Mesothelial cell of epicardium (in vitro differentiated cells): ENCODE measurements around the gene SLC49A3. TPM values are rescaled to one million over a fixed set of nuclear protein-coding genes. Genes with fewer than 3 reads are reported as not detected.
"Not testable (repeated sequence)": the region's sequence is repeated elsewhere in the genome, so short reads cannot be mapped to it uniquely, and the experiment has no call there.

ENCODE experiments used
- DNase-seq, 2 experiments: peaks; one replicate each; pipeline ENCODE4 v3.0.0; 2021; ENCODE audit warnings: low spot score in 2 of 2; ENCODE audit not compliant: unreplicated experiment in 2 of 2
- H3K27ac Mint-ChIP-seq: 2 replicates; pipeline ENCODE4 v1.8.0; 2021; ENCODE audit warnings: mixed read lengths
- H3K27me3 Mint-ChIP-seq: 2 replicates; pipeline ENCODE4 v1.8.0; 2021; ENCODE audit warnings: low read depth, mixed read lengths
- H3K36me3 Mint-ChIP-seq: 2 replicates; pipeline ENCODE4 v1.8.0; 2021; ENCODE audit warnings: mixed read lengths
- H3K4me1 Mint-ChIP-seq: 2 replicates; pipeline ENCODE4 v1.8.0; 2021; ENCODE audit warnings: mixed read lengths
- H3K4me3 Mint-ChIP-seq: 2 replicates; pipeline ENCODE4 v1.8.0; 2021; ENCODE audit warnings: mild to moderate bottlenecking, moderate library complexity, mixed read lengths
- H3K9me3 Mint-ChIP-seq: 2 replicates; pipeline ENCODE4 v1.8.0; 2021; ENCODE audit warnings: mixed read lengths
- CTCF ChIP-seq: fragments of 200-600 bp; sonication (generic); IDR thresholded peaks from one replicate; pipeline ENCODE4 v1.5.0; 2021; ENCODE audit warnings: antibody characterized with exemption; ENCODE audit not compliant: unreplicated experiment
- total RNA-seq: library from RNA; stranded (reverse); gene quantifications from 3 replicates; pipeline ENCODE4 v1.2.1, GENCODE V29; 2021

The SLC49A3 gene
- 10.5 to 13.4 TPM (median 11.6 TPM) in 3 replicates for total RNA-seq

- no peaks in the 10 kb centered on the region for H3K27me3 Mint-ChIP-seq
- H3K4me3 Mint-ChIP-seq: peak within 1 kb of the TSS; percentile 44
- no peak for DNase-seq
- no peaks in the 10 kb centered on the region for H3K36me3 Mint-ChIP-seq
- no peak within 1 kb of the TSS for H3K27ac Mint-ChIP-seq
- peaks cover 30% of the 10 kb centered on the region for H3K4me1 Mint-ChIP-seq
- TF ChIP-seq CTCF: no peak
- H3K9me3 Mint-ChIP-seq: no peaks in the 10 kb centered on the region
Observed at GRCh38 chr4:688854-689681, at the start of gene SLC49A3. SLC49A3 (minus strand) TSS chr4:689151; CDS start chr4:689127, 24 bp downstream.

DNA sequence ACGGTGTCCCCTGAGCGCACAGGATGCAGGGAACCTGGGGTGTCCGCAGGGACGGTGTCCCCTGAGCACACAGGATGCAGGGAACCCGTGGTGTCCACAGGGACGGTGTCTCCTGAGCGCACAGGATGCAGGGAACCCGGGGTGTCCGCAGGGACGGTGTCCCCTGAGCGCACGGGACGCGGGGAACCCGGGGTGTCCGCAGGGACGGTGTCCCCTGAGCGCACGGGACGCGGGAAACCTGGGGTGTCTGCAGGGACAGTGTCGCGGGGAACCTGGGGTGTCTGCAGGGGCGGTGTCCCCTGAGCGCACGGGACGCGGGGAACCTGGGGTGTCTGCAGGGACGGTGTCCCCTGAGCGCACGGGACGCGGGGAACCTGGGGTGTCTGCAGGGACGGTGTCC is 47.6 kb upstream of the SLC49A3 start:
- H3K9me3 Mint-ChIP-seq, DNase-seq, H3K4me3 Mint-ChIP-seq, H3K27ac Mint-ChIP-seq, H3K27me3 Mint-ChIP-seq, H3K4me1 Mint-ChIP-seq: not testable (repeated sequence)
- H3K36me3 Mint-ChIP-seq: peaks cover 33% of the 10 kb centered on the region

DNA sequence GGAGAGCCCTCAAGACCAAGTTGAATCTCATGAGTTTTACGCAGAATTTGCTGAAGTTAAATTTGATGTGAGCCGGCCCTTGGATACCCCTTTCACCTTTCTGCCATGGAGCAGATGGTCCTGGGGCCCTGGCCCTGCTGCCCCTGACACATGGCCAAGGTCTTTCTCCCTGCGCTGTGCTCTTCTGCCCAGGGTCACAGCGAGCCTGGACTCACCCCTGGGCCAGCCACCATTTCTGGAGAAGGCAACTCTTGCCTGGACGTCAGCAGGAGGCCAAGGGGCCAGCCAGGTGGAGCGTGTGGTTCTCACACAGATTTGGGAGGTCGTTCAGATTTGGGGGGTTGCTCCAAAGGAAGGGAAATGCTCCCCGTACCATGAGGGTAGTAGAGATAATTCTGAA is 46.6 kb upstream of the SLC49A3 start:
- Mint-ChIP-seq H3K36me3 (peaks cover 33% of the 10 kb centered on the region), H3K4me3 (no peak overlapping the region), H3K4me1 (no peaks in the 10 kb centered on the region), H3K9me3 (no peaks in the 10 kb centered on the region), H3K27ac (no peak overlapping the region), H3K27me3 (no peaks in the 10 kb centered on the region)
- TF ChIP-seq CTCF: no peak
- no peak for DNase-seq

GRCh38 chr4:734951-735350 is 46.0 kb upstream of the SLC49A3 start:
- peaks cover 36% of the 10 kb centered on the region for H3K36me3 Mint-ChIP-seq
- no peak overlapping the region for H3K27ac Mint-ChIP-seq
- no peak overlapping the region for H3K4me3 Mint-ChIP-seq
- no peaks in the 10 kb centered on the region for H3K27me3 Mint-ChIP-seq
- no peak for DNase-seq
- no peaks in the 10 kb centered on the region for H3K4me1 Mint-ChIP-seq
- no peak for TF ChIP-seq CTCF
- H3K9me3 Mint-ChIP-seq: no peaks in the 10 kb centered on the region

GRCh38 chr4:734075-734474 is 45.1 kb upstream of the SLC49A3 start:
- Mint-ChIP-seq H3K36me3 (peaks cover 40% of the 10 kb centered on the region), H3K27ac (no peak overlapping the region)
- no peak for TF ChIP-seq CTCF

DNA sequence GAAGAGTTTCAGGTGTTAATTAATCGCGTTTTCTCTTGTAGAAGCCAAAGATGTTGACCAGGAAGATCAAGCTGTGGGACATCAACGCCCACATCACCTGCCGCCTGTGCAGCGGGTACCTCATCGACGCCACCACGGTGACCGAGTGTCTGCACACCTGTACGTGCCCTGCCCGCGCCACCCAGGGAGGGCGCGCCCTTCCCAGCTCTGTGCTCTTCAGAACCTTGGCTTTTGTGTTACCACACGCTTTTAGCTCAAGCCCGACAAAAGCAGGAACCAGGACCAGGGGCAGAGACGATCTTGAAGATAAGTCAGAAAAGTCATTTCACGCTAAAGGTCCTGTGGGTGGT is 44.7 kb upstream of the SLC49A3 start:
- TF ChIP-seq CTCF: no peak
- Mint-ChIP-seq H3K27ac (no peak overlapping the region), H3K36me3 (peaks cover 39% of the 10 kb centered on the region), H3K4me3 (no peak overlapping the region), H3K27me3 (no peaks in the 10 kb centered on the region), H3K9me3 (no peaks in the 10 kb centered on the region), H3K4me1 (no peaks in the 10 kb centered on the region)
- no peak for DNase-seq

More at GRCh38 chr4:734075-734474, 45.1 kb upstream of the SLC49A3 start:
- Mint-ChIP-seq H3K4me3 (no peak overlapping the region), H3K27me3 (no peaks in the 10 kb centered on the region), H3K4me1 (no peaks in the 10 kb centered on the region), H3K9me3 (no peaks in the 10 kb centered on the region)
- DNase-seq: no peak
